ENCODE measurements around the gene UNC13A. TPM values are rescaled to one million over a fixed set of nuclear protein-coding genes. Genes with fewer than 3 reads are reported as not detected.

The UNC13A gene
- total RNA-seq, 1 experiment from 2014 or later, result 0.28 TPM

DNA sequence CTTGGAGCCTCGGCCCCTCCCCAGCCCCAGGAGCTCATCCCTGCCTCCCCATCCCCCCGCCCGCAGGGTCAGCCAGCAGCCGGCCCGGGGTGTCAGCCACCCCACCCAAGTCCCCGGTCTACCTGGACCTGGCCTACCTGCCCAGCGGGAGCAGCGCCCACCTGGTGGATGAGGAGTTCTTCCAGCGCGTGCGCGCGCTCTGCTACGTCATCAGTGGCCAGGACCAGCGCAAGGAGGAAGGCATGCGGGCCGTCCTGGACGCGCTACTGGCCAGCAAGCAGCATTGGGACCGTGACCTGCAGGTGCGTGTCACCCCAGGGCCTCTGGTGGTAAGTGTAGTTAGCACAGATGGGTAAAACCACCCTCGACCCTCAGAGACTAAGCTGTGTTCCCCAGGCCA lies 45.0 kb upstream of the UNC13A start:
- Mint-ChIP-seq H3K9me3 (ENCODE audit: low read depth, unreplicated experiment) (no peaks in the 10 kb centered on the region), H3K4me1 (ENCODE audit: low read depth, unreplicated experiment) (no peaks in the 10 kb centered on the region), H3K36me3 (ENCODE audit: insufficient read depth, unreplicated experiment) (peaks cover 39% of the 10 kb centered on the region), H3K27ac (ENCODE audit: unreplicated experiment) (no peak overlapping the region), H3K27me3 (ENCODE audit: unreplicated experiment) (no peaks in the 10 kb centered on the region), H3K4me3 (ENCODE audit: low read depth, unreplicated experiment) (no peak overlapping the region)
- TF ChIP-seq, protein P1, sequence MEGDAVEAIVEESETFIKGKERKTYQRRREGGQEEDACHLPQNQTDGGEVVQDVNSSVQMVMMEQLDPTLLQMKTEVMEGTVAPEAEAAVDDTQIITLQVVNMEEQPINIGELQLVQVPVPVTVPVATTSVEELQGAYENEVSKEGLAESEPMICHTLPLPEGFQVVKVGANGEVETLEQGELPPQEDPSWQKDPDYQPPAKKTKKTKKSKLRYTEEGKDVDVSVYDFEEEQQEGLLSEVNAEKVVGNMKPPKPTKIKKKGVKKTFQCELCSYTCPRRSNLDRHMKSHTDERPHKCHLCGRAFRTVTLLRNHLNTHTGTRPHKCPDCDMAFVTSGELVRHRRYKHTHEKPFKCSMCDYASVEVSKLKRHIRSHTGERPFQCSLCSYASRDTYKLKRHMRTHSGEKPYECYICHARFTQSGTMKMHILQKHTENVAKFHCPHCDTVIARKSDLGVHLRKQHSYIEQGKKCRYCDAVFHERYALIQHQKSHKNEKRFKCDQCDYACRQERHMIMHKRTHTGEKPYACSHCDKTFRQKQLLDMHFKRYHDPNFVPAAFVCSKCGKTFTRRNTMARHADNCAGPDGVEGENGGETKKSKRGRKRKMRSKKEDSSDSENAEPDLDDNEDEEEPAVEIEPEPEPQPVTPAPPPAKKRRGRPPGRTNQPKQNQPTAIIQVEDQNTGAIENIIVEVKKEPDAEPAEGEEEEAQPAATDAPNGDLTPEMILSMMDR (IDR thresholded peaks at IDR 0.05; ENCODE audit: unreplicated experiment), result no peak
- DNase-seq, result no peak
- CTCF ChIA-PET, result no interaction called here
- no TSS peak for BruUV-seq (replicated peaks)
- intact Hi-C loops (cut with micrococcal nuclease; ENCODE audit: unreplicated experiment), result no loop called here

- peaks cover 46% of the 10 kb centered on the region for H3K36me3 Mint-ChIP-seq (ENCODE audit: insufficient read depth, unreplicated experiment)
- BruUV-seq (replicated peaks), result no TSS peak
- no peaks in the 10 kb centered on the region for H3K4me1 Mint-ChIP-seq (ENCODE audit: low read depth, unreplicated experiment)
- H3K27ac Mint-ChIP-seq (ENCODE audit: unreplicated experiment), result no peak overlapping the region
- H3K27me3 Mint-ChIP-seq (ENCODE audit: unreplicated experiment), result no peaks in the 10 kb centered on the region
- no peak for DNase-seq
- TF ChIP-seq, protein P1 (IDR thresholded peaks at IDR 0.05; ENCODE audit: unreplicated experiment), result no peak
- intact Hi-C loops (cut with micrococcal nuclease; ENCODE audit: unreplicated experiment), result no loop called here
- H3K9me3 Mint-ChIP-seq (ENCODE audit: low read depth, unreplicated experiment), result no peaks in the 10 kb centered on the region
- no peak overlapping the region for H3K4me3 Mint-ChIP-seq (ENCODE audit: low read depth, unreplicated experiment)
- CTCF ChIA-PET, result no interaction called here
Measured at GRCh38 chr19:17727843-17728242, 39.7 kb upstream of the UNC13A start.

GRCh38 chr19:17726964-17727773 lies 39.0 kb upstream of the UNC13A start:
- BruUV-seq (replicated peaks), result no TSS peak
- H3K36me3 Mint-ChIP-seq (ENCODE audit: insufficient read depth, unreplicated experiment), result peaks cover 42% of the 10 kb centered on the region
- CTCF ChIA-PET, result interaction anchor here (0.6 kb wide), 1 partner anchor 39 kb away, joined by 4 read pairs; no protein-coding TSS in a partner anchor

DNA sequence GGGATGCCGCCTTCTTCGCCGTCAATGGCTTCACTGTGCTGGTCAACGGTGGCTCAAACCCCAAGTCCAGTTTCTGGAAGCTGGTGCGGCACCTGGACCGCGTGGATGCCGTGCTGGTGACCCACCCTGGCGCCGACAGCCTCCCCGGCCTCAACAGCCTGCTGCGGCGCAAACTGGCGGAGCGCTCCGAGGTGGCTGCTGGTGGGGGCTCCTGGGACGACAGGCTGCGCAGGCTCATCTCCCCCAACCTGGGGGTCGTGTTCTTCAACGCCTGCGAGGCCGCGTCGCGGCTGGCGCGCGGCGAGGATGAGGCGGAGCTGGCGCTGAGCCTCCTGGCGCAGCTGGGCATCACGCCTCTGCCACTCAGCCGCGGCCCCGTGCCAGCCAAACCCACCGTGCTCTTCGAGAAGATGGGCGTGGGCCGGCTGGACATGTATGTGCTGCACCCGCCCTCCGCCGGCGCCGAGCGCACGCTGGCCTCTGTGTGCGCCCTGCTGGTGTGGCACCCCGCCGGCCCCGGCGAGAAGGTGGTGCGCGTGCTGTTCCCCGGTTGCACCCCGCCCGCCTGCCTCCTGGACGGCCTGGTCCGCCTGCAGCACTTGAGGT lies 38.1 kb upstream of the UNC13A start:
- TF ChIP-seq, protein P1 (IDR thresholded peaks at IDR 0.05; ENCODE audit: unreplicated experiment), result no peak
- no peak overlapping the region for H3K4me3 Mint-ChIP-seq (ENCODE audit: low read depth, unreplicated experiment)
- CTCF ChIA-PET, result no interaction called here
- DNase-seq, result no peak
- BruUV-seq (replicated peaks), result no TSS peak
- peaks cover 38% of the 10 kb centered on the region for H3K36me3 Mint-ChIP-seq (ENCODE audit: insufficient read depth, unreplicated experiment)
- intact Hi-C loops (cut with micrococcal nuclease; ENCODE audit: unreplicated experiment), result no loop called here
- no peaks in the 10 kb centered on the region for H3K9me3 Mint-ChIP-seq (ENCODE audit: low read depth, unreplicated experiment)
- no peaks in the 10 kb centered on the region for H3K27me3 Mint-ChIP-seq (ENCODE audit: unreplicated experiment)
- H3K27ac Mint-ChIP-seq (ENCODE audit: unreplicated experiment), result no peak overlapping the region
- H3K4me1 Mint-ChIP-seq (ENCODE audit: low read depth, unreplicated experiment), result peaks cover 7% of the 10 kb centered on the region

More at GRCh38 chr19:17726964-17727773, 39.0 kb upstream of the UNC13A start:
- intact Hi-C loops (cut with micrococcal nuclease; ENCODE audit: unreplicated experiment), result no loop called here
- H3K4me1 Mint-ChIP-seq (ENCODE audit: low read depth, unreplicated experiment), result no peaks in the 10 kb centered on the region
- H3K27me3 Mint-ChIP-seq (ENCODE audit: unreplicated experiment), result no peaks in the 10 kb centered on the region
- H3K27ac Mint-ChIP-seq (ENCODE audit: unreplicated experiment), result no peak overlapping the region
- no peak overlapping the region for H3K4me3 Mint-ChIP-seq (ENCODE audit: low read depth, unreplicated experiment)
- no peak for DNase-seq
- TF ChIP-seq, protein P1 (IDR thresholded peaks at IDR 0.05; ENCODE audit: unreplicated experiment), result no peak
- no peaks in the 10 kb centered on the region for H3K9me3 Mint-ChIP-seq (ENCODE audit: low read depth, unreplicated experiment)
